Measurements from ENCODE around the gene MT1X. TPM values are rescaled to one million over a fixed set of nuclear protein-coding genes. Genes with fewer than 3 reads are reported as not detected.

MT1X gene
- polyA plus RNA-seq, 2 of the 4 experiments (the other 2 are of a cell fraction): 44.0 to 131 TPM

DNA sequence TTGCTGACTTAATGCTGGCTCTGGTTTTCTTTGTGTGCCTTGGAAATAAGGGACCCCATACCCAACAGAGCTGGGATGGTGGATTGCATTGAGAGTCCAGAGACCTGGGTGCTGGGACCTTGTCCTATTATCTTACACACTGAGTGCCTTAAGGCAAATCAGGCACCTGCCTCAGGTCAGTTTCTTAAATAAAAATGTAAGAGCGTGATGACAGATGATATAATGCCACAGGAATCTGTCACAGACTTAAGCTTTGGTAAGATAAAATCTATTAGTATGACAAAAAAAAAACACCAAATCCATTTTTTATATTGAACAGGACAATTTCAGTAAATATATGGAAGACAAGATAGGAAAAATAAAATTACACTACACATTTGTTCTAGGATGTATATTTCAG lies 42.2 kb upstream of the MT1X start:
- ATAC-seq (no peak), DNase-seq (ENCODE audit: low read depth in 1 of 2, low spot score in 1 of 2) (no peak), FAIRE-seq (no peak)
- no peaks in the 10 kb centered on the region for H3K9me3 ChIP-seq
- WGBS (ENCODE audit: missing lambda C conversion rate): 71% methylated on average over 1 of the region's 1 CpG
- H3K4me1 ChIP-seq: peaks cover 10% of the 10 kb centered on the region; the same call in 2 of the 3 replicates
- no peak overlapping the region for H3K27ac ChIP-seq
- H3K4me3 ChIP-seq: no peak overlapping the region
- ChIA-PET POLR2A (interaction anchor here (1.4 kb wide), 1 partner anchor 32 kb away, joined by 4 read pairs; the partner anchor contains the start of gene MT2A), CTCF (interaction anchor here (1.2 to 25.6 kb wide), 7 partner anchors 9 to 126 kb away, joined by 3 to 340 read pairs (median 5); partner anchors contain the start of gene MT2A)
- H3K4me2 ChIP-seq: no peak overlapping the region
- TF ChIP-seq HOXB13 (CRISPR knock-in tag; IDR thresholded peaks at IDR 0.05; ENCODE audit: low read depth) (no peak), EP300 (IDR thresholded peaks at IDR 0.05) (no peak), SREBF2 (IDR thresholded peaks at IDR 0.05) (no peak), TP53 (CRISPR knock-in tag; IDR thresholded peaks at IDR 0.05) (no peak), MAZ (IDR thresholded peaks at IDR 0.05; ENCODE audit: borderline replicate concordance, low read depth, low read length) (no peak), NFE2L2 (conservative IDR thresholded peaks at IDR 0.05; ENCODE audit: low read length) (no peak), CHD4 (IDR thresholded peaks at IDR 0.05; ENCODE audit: borderline replicate concordance) (no peak), JUNB (IDR thresholded peaks at IDR 0.05) (no peak), SMC3 (IDR thresholded peaks at IDR 0.05) (no peak), RNF2 (IDR thresholded peaks at IDR 0.05; ENCODE audit: borderline replicate concordance, low read depth) (no peak)
- TF ChIP-seq, protein P1, sequence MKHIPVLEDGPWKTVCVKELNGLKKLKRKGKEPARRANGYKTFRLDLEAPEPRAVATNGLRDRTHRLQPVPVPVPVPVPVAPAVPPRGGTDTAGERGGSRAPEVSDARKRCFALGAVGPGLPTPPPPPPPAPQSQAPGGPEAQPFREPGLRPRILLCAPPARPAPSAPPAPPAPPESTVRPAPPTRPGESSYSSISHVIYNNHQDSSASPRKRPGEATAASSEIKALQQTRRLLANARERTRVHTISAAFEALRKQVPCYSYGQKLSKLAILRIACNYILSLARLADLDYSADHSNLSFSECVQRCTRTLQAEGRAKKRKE (CRISPR knock-in tag; IDR thresholded peaks at IDR 0.05; ENCODE audit: low read depth): no peak
- TF ChIP-seq, protein P2, sequence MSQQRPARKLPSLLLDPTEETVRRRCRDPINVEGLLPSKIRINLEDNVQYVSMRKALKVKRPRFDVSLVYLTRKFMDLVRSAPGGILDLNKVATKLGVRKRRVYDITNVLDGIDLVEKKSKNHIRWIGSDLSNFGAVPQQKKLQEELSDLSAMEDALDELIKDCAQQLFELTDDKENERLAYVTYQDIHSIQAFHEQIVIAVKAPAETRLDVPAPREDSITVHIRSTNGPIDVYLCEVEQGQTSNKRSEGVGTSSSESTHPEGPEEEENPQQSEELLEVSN (IDR thresholded peaks at IDR 0.05; ENCODE audit: borderline replicate concordance, low read depth): no peak

DNA sequence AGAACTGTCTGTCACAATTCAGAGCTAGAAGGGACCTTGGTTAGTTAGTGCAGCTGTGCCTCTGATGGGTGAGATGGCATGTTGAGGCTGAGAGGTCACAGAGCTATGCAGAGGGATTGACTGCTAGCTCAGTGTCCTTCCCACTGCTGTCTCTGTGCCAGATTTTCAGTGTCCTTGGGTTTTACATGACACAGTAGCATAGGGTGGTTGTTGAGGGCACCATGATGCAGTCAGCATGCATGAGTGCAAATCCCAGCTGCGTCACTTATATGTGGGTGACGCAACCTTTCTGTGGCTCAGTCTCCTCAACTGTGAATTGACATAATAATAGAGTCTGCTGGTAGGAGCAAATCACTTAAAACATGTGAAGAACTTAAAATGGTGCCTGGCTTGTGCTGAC lies 41.1 kb upstream of the MT1X start:
- WGBS (ENCODE audit: missing lambda C conversion rate): 100% methylated on average over 2 of the region's 2 CpGs
- ChIA-PET POLR2A (no interaction called here), CTCF (interaction anchor here (7.2 to 25.6 kb wide), 2 partner anchors 32 to 61 kb away, joined by 36 to 340 read pairs; partner anchors contain the start of gene MT2A)
- Histone ChIP-seq H3K4me2 (no peak overlapping the region), H3K9me3 (no peaks in the 10 kb centered on the region), H3K27ac (no peak overlapping the region), H3K4me1 (peaks cover 10% of the 10 kb centered on the region; the same call in 2 of the 3 replicates), H3K4me3 (no peak overlapping the region)
- FAIRE-seq (no peak), ATAC-seq (no peak), DNase-seq (ENCODE audit: low read depth in 1 of 2, low spot score in 1 of 2) (no peak)
- TF ChIP-seq RCOR1 (IDR thresholded peaks at IDR 0.05; ENCODE audit: low read depth, low read length) (no peak), SMC3 (IDR thresholded peaks at IDR 0.05) (no peak), FOXS1 (CRISPR knock-in tag; IDR thresholded peaks at IDR 0.05) (no peak), JUNB (IDR thresholded peaks at IDR 0.05) (no peak), NR3C1 (IDR thresholded peaks at IDR 0.05) (no peak), CBX2 (IDR thresholded peaks at IDR 0.05; ENCODE audit: borderline replicate concordance, low read depth) (no peak), CBX8 (IDR thresholded peaks at IDR 0.05) (no peak), CHD4 (IDR thresholded peaks at IDR 0.05; ENCODE audit: borderline replicate concordance) (no peak), HDAC2 (IDR thresholded peaks at IDR 0.05) (no peak), JUN (IDR thresholded peaks at IDR 0.05) (no peak), MYC (IDR thresholded peaks at IDR 0.05; ENCODE audit: borderline replicate concordance, low read length) (no peak), HEYL (CRISPR knock-in tag; IDR thresholded peaks at IDR 0.05) (no peak)
- TF ChIP-seq, protein P1 (CRISPR knock-in tag; IDR thresholded peaks at IDR 0.05; ENCODE audit: low read depth): no peak
- TF ChIP-seq, protein P3, sequence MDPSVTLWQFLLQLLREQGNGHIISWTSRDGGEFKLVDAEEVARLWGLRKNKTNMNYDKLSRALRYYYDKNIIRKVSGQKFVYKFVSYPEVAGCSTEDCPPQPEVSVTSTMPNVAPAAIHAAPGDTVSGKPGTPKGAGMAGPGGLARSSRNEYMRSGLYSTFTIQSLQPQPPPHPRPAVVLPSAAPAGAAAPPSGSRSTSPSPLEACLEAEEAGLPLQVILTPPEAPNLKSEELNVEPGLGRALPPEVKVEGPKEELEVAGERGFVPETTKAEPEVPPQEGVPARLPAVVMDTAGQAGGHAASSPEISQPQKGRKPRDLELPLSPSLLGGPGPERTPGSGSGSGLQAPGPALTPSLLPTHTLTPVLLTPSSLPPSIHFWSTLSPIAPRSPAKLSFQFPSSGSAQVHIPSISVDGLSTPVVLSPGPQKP (IDR thresholded peaks at IDR 0.05; ENCODE audit: low read depth, low read length): no peak
